Mucosa of rectum (tissue), 2 donors: ENCODE data around the gene CXorf49B.
"Not testable (repeated sequence)": the region's sequence is repeated elsewhere in the genome, so short reads cannot be mapped to it uniquely, and the experiment has no call there.

Source experiments
- H3K27ac ChIP-seq, 2 donors: one replicate each; pipeline ENCODE4 v1.7.0; 2013; ENCODE audit warnings: inconsistent platforms in 2 of 2, low read depth in 2 of 2, low read length in 2 of 2
- H3K27me3 ChIP-seq, 2 donors: one replicate each; pipeline ENCODE4 v1.7.0; 2013; ENCODE audit warnings: low read length in 2 of 2; ENCODE audit not compliant: control insufficient read depth in 2 of 2, insufficient read depth in 2 of 2
- H3K36me3 ChIP-seq, 2 donors: one replicate each; pipeline ENCODE4 v1.7.0; 2013; ENCODE audit warnings: low read length in 2 of 2; ENCODE audit not compliant: control insufficient read depth in 2 of 2, insufficient read depth in 2 of 2
- H3K4me1 ChIP-seq, 2 donors: one replicate each; pipeline ENCODE4 v1.7.0; 2013; ENCODE audit warnings: low read length in 2 of 2, mild to moderate bottlenecking in 1 of 2; ENCODE audit not compliant: control insufficient read depth in 2 of 2, insufficient read depth in 2 of 2
- H3K4me3 ChIP-seq, 2 donors: one replicate each; pipeline ENCODE4 v1.7.0; 2013; ENCODE audit warnings: low read length in 2 of 2
- H3K9ac ChIP-seq, 2 donors: one replicate each; pipeline ENCODE4 v1.7.0; 2013; ENCODE audit warnings: low read length in 2 of 2, low read depth in 1 of 2, mild to moderate bottlenecking in 1 of 2
- H3K9me3 ChIP-seq, 2 donors: one replicate each; pipeline ENCODE4 v1.7.0; 2013; ENCODE audit warnings: low read length in 2 of 2; ENCODE audit not compliant: control insufficient read depth in 2 of 2
- donor health status: healthy.
- donor health status: Normal muscosa, but diverticular disease.

Gene CXorf49B

DNA sequence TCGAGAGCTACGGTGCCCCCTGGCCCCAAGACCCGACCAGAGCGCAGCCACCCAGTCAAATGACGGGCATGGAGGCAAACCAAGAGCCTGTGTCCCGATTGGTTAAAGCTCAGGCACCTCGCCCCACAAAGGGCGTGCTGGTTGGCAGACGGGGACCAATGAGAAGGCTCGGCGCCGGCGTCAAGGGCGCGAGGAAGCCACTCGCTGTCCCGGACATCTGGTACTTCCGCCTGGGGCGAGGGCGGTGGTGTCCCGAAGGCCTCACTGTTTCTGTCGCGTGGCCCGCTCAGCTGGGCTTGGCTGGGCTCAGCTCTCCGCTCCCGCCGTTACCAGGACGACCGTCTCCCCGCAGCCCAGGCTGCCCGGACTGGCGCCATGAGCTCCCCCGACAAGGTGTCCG is at the start of gene CXorf49B:
Gene CXorf49B, plus strand, starts transcription at position 301 of the 400 bp plus-strand sequence. Its CDS starts 75 bp downstream, at position 376.
- H3K4me1 ChIP-seq, H3K4me3 ChIP-seq: not testable (repeated sequence)

GRCh38 chrX:71714064-71714463 is 49.1 kb upstream of the CXorf49B start:
- not testable (repeated sequence) for H3K9me3 ChIP-seq, H3K27me3 ChIP-seq, H3K36me3 ChIP-seq, H3K27ac ChIP-seq, H3K4me3 ChIP-seq, H3K9ac ChIP-seq, H3K4me1 ChIP-seq

More for the DNA sequence above, at the start of gene CXorf49B:
- H3K27ac ChIP-seq, H3K9ac ChIP-seq, H3K27me3 ChIP-seq, H3K9me3 ChIP-seq, H3K36me3 ChIP-seq: not testable (repeated sequence)

- not testable (repeated sequence) for H3K9me3 ChIP-seq, H3K4me3 ChIP-seq, H3K36me3 ChIP-seq, H3K9ac ChIP-seq, H3K27ac ChIP-seq, H3K27me3 ChIP-seq, H3K4me1 ChIP-seq
Observed at GRCh38 chrX:71715551-71715950, 47.6 kb upstream of the CXorf49B start.

DNA sequence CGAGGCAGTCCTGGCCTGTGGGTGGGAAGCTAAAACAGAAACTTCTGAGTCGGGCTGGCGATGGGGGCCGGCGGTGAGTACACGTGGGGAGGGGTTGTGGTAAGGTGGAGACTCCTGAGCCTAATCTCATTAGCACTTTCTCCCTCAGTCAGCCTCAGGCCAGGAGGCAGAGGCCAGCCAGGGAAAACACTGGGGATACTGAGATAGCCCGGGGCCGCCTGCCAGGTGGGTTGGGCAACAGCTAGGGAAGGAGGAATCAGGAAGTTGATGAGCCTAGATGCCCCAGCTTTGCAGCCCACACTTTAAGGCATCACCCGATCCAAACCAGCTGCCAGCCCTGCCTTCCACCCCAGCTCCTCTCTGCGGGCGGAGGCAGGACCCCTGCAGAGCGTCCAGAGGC is 46.8 kb upstream of the CXorf49B start:
- H3K27ac ChIP-seq, H3K9me3 ChIP-seq, H3K9ac ChIP-seq, H3K36me3 ChIP-seq, H3K4me3 ChIP-seq, H3K4me1 ChIP-seq, H3K27me3 ChIP-seq: not testable (repeated sequence)

DNA sequence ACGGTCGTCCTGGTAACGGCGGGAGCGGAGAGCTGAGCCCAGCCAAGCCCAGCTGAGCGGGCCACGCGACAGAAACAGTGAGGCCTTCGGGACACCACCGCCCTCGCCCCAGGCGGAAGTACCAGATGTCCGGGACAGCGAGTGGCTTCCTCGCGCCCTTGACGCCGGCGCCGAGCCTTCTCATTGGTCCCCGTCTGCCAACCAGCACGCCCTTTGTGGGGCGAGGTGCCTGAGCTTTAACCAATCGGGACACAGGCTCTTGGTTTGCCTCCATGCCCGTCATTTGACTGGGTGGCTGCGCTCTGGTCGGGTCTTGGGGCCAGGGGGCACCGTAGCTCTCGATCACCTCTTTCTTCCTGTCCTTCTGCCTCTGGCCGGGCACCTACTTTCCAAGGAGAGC is 45.0 kb upstream of the CXorf49B start, which contains the start of gene CXorf49:
Gene CXorf49, minus strand, starts transcription at position 101 of the 400 bp plus-strand sequence. CDS start 134 bp downstream, outside the sequence.
- H3K9ac ChIP-seq, H3K27me3 ChIP-seq, H3K4me3 ChIP-seq, H3K4me1 ChIP-seq, H3K9me3 ChIP-seq, H3K27ac ChIP-seq, H3K36me3 ChIP-seq: not testable (repeated sequence)

DNA sequence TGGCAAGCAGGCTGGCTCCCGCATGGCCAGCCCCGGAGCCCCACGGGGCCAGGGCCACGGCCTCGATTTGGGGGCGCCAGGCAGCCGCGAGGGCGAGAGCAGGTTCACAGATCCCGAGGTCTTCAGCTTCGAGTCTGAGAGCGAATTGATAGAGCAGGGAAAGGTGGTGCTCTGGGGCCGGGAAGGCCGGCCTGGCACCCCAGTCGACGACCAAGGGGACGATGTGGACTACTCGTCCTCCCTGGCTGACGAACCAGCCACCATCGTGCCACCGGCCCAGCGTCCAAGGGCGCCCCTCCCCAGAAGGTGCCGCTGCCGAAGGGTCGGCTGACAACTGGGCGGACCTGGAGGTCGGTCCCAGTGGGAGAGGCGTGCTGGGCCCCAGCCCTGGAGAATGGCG is 44.0 kb upstream of the CXorf49B start:
- not testable (repeated sequence) for H3K4me3 ChIP-seq, H3K4me1 ChIP-seq, H3K27ac ChIP-seq, H3K36me3 ChIP-seq, H3K9ac ChIP-seq, H3K9me3 ChIP-seq, H3K27me3 ChIP-seq

GRCh38 chrX:71720289-71720886 is 42.8 kb upstream of the CXorf49B start:
- H3K9me3 ChIP-seq, H3K27ac ChIP-seq, H3K4me3 ChIP-seq, H3K36me3 ChIP-seq, H3K27me3 ChIP-seq, H3K4me1 ChIP-seq, H3K9ac ChIP-seq: not testable (repeated sequence)

DNA sequence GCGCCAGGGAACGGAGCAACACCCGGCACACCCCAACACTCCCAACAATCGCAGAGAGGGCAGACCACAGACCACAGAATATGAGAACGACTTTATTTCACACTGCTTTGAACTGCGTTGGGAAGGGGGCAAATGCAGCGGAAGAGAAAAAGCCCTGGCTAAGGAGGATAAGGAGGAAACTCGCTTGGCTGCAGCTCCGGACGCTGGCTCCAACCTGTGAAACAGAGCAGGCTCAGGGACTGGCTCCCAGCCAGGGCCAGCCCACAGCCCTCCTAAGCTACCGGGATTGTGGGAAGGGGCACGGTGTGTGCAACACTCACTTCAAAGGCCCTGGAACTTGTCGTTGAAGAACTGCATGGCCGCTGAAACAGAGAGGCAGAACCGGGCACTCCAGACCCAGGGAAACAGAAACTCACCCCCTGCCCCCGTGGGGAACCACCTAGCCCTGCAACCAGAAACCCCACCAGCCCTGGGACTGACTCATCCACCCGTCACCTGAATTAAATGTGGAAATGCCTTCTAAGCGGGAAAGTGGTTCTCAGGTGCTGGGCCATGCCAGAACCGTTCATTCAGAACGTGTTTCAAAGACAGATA is 2.4 kb upstream of the CXorf49B start:
- not testable (repeated sequence) for H3K4me3 ChIP-seq, H3K27me3 ChIP-seq, H3K36me3 ChIP-seq, H3K9me3 ChIP-seq, H3K27ac ChIP-seq, H3K4me1 ChIP-seq, H3K9ac ChIP-seq

DNA sequence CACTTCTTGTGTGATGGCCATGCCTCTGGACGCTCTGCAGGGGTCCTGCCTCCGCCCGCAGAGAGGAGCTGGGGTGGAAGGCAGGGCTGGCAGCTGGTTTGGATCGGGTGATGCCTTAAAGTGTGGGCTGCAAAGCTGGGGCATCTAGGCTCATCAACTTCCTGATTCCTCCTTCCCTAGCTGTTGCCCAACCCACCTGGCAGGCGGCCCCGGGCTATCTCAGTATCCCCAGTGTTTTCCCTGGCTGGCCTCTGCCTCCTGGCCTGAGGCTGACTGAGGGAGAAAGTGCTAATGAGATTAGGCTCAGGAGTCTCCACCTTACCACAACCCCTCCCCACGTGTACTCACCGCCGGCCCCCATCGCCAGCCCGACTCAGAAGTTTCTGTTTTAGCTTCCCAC is 1.7 kb downstream of the CXorf49B start:
- H3K4me3 ChIP-seq, H3K27me3 ChIP-seq, H3K36me3 ChIP-seq, H3K9me3 ChIP-seq, H3K4me1 ChIP-seq, H3K27ac ChIP-seq, H3K9ac ChIP-seq: not testable (repeated sequence)

DNA sequence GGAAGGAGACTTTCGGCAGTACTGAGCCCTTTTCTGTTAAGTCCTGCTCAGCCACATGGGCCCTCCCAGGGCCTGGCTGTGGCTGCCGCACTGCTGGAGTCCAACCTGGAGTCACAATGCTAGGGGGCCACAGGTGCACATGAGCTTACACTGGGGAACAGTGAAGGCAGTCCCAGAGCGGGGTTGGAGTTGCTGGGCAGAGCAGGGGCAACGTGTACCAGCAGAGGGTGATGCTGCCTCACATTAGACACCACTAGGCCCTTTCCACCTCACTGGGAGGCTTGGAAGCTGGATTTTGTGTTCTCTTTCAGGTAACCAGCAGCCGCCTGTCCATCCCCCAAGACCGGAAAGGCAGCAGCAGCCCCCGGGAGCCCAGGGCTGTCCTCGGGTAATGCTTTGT is 2.5 kb downstream of the CXorf49B start:
- not testable (repeated sequence) for H3K27me3 ChIP-seq, H3K9ac ChIP-seq

GRCh38 chrX:71767134-71767533 is 4.0 kb downstream of the CXorf49B start:
- H3K4me1 ChIP-seq, H3K9me3 ChIP-seq, H3K27ac ChIP-seq: not testable (repeated sequence)

More for the DNA sequence above, 2.5 kb downstream of the CXorf49B start:
- H3K9me3 ChIP-seq, H3K36me3 ChIP-seq, H3K4me3 ChIP-seq, H3K27ac ChIP-seq, H3K4me1 ChIP-seq: not testable (repeated sequence)

More at GRCh38 chrX:71767134-71767533, 4.0 kb downstream of the CXorf49B start:
- not testable (repeated sequence) for H3K36me3 ChIP-seq, H3K27me3 ChIP-seq, H3K9ac ChIP-seq, H3K4me3 ChIP-seq
